ENCODE results near the gene CELF1.
"Not testable (repeated sequence)": the region's sequence is repeated elsewhere in the genome, so short reads cannot be mapped to it uniquely, and the experiment has no call there.

The CELF1 gene

DNA sequence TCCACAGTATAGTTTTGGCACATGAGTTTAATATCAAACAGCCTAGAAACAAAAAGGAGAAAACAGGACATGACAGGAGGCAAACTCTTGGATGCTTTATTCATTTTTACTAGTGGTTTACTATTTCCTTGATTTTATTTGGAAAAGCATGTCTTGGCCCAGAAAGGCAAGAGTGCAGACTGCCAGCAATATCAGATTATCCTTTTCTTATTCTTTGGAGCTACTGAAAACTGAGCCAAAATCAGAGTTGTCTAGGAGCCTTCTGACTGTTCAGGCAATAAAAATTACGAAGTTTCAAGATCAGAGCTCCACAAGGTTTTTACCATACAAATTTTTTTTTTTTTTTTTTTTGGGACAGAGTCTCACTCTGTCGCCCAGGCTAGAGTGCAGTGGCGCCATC lies 16.0 kb downstream of the CELF1 start:
- no peak for DNase-seq

GRCh38 chr11:47534704-47535251 lies 18.2 kb downstream of the CELF1 start:
- no peak for DNase-seq

- no peak for DNase-seq
These were observed 19.2 kb downstream of the CELF1 start for GRCh38 chr11:47533690-47534151.

DNA sequence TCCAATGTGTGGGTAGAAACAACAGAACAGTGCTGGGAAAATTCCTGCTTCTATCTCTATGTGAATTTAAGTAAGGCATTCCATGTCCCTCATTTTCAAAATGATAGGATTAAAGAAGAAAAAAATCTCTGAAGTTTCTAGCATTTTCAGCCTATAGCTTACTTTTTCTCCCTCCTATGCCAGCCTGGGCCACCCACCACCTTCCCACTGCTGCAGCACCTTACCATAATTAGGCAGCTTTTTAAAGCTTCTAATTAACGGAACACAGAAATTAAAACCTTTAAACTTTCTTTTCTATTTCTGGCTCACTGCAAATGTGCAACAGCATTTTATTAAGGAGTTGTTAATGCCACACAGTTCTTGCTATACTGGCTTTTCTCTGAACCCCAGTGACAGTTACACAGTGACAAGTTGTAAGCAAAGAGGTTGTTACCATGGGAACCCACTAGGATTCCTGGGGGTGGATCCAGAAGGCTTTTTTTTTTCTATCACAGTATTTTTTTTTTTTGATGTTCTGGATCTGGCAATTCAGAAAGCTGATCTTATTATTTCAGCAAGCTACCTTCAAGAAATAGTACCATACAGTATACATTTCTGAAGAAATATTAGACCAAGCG lies 20.2 kb downstream of the CELF1 start:
- DNase-seq = no peak

- DNase-seq = no peak
These were observed 21.3 kb downstream of the CELF1 start for GRCh38 chr11:47531666-47532065.

DNA sequence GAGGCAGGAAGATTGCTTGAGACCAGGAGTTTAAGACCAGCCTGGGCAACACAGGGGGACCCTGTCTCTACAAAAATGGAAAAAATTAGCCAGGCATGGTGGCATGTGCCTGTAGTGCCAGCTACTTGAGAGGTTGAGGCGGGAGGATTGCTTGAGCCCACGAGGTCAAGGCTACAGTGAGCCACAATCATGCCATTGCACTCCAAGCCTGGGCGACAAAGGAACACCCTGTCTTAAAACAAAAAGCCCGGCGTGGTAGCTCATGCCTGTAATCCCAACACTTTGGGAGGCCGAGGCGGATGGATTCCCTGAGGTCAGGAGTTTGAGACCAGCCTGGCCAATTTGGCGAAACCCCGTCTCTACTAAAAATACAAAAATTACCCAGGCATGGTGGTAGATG lies 22.2 kb downstream of the CELF1 start:
- DNase-seq = not testable (repeated sequence)

- no peak for DNase-seq
These were observed 23.0 kb downstream of the CELF1 start for GRCh38 chr11:47529951-47530350.

- DNase-seq = no peak
These were observed 25.7 kb downstream of the CELF1 start for GRCh38 chr11:47527186-47527585.

DNA sequence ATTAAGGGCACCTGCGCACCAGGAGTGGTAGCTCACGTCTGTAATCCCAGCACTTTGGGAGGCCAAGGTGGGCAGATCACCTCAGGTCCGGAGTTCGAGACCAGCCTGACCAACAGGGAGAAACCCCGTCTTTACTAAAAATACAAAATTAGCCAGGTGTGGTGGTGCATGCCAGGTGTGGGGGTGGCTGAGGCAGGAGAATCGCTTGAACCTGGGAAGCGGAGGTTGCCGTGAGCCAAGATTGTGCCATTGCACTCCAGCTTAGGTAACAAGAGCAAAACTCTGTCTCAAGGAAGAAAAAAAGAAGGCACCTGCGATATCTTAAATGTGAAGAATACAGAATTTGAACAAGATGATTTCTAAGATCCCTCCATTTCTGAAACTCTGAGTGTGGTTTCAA lies 26.9 kb downstream of the CELF1 start:
- DNase-seq = not testable (repeated sequence)

- no peak for DNase-seq
These were observed 28.5 kb downstream of the CELF1 start for GRCh38 chr11:47524291-47524874.

DNA sequence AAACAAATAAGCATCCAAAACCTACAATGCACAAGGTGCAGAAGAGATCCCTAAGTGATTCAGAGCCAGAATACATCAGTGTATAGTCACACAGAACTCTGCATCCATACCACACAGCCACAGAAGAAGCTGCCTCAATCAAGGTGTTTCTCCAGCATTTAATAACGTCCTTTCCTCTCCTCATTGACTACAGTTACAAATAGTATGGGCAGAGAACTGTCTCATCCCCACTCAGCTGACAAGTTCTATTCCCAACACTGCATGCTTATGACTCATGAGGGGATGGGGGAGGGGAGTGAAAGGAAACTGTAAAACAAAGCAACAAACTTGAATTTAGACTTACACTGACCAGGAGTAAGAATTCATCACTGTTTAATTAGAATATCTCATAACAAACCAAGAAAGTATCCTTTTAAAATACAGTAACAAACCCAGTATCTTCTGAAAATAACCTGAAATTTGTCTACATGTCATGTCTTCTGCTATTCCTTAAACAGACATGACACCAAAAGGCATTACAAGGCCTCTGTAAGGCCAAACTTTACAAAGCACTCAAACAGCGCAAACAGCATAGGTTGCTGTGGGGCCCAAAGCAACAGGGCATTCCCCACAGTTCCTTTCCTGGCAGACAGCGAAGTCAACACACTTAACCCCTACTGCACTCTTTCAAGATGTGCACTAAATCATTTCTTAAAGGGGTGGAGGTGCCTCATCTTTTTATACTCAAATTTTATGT lies 29.3 kb downstream of the CELF1 start:
- peak; percentile 63 for DNase-seq

DNA sequence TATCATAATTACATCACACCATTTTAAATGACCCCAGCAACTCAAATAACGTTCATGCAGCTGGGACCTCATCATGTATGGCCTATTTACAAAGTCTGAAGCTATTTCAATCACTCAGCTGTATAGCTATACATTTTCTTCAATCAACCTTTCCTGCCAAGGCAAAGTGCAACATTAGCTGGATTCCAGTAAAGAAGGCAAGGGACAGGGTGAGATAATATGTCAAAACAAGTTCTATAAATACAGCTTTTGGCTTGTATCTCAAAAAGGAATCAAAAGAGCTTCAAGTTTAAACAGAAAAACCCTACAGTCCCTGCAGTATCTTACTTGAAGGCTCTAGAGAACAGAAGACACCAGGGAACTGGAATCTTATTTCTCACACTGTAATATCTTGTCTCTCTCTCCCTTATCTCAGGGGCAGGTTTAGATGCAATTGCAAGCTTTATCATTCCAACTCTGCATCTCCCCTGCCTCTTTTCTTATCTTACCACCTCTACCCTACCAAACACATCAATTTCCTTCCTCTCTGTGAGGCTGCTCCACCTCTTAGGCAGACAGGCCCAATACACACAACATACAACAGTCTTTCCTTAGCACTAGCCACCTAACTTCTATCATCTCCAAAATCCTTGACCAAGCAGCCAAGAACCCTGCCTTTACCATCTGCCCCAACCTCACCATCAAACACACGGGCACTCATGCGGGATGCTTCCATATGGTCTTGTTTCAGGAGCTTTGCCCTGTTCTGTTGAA lies 34.5 kb downstream of the CELF1 start:
- no peak for DNase-seq

- DNase-seq = no peak
These were observed 35.7 kb downstream of the CELF1 start for GRCh38 chr11:47516984-47517853.

DNA sequence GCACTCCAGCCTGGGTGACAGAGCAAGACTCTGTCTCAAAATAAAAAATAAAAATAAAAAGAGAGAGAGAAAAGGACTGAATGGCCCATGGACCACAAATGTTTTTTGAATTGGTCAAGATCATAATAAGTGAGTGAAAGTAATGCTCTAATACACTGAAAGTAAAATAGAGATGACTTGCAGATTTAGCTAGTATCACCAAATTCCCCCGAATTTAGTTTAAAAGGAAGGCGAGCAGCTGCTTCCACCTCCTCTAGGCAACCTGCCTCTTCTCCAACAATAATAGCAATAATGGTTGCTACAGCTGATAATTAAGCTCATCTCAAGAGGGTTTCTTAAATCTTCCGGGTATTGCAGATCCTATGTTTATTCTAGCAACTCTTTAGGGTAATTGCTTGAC lies 36.8 kb downstream of the CELF1 start:
- DNase-seq = no peak

- no peak for DNase-seq
These were observed 37.9 kb downstream of the CELF1 start for GRCh38 chr11:47514825-47515647.

DNA sequence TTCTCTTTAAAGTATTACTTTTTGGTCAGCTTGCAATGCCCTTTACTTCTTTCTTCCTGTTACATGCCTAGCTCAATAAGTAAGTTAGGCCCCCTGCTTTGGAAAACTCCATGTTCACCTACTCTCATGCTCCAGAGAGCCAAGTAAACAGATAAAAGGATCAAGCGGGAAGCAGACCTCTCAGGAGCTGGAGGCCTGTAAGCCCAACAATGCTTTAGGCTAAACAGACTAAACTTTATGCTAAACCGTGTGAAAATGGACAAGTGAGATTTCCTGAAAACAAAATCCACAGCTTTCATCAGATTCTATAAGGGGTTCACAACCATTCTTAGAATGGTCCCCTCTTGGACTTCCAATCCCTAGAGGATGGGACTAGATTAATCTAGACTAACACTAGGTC lies 40.2 kb downstream of the CELF1 start:
- no peak for DNase-seq

GRCh38 chr11:47511917-47512316 lies 41.0 kb downstream of the CELF1 start:
- DNase-seq = no peak

GRCh38 chr11:47510209-47510608 lies 42.7 kb downstream of the CELF1 start:
- no peak for DNase-seq

GRCh38 chr11:47509077-47509536 lies 43.8 kb downstream of the CELF1 start:
- no peak for DNase-seq

GRCh38 chr11:47508240-47508957 lies 44.5 kb downstream of the CELF1 start:
- DNase-seq = no peak
